ENCODE measurements around the gene PAFAH2. TPM values are rescaled to one million over a fixed set of nuclear protein-coding genes. Genes with fewer than 3 reads are reported as not detected.
A peak's percentile ranks its signal among the peaks of the same experiment; 100 is the strongest.

PAFAH2 gene
- total and polyA plus RNA-seq, 2 of the 13 experiments (the other 11 are each of a cell fraction or from before 2014, with no cell fraction given), result 6.9 to 9.4 TPM

- no peak for TF ChIP-seq FOXO4 (CRISPR knock-in tag; conservative IDR thresholded peaks at IDR 0.05)
- no peak for TF ChIP-seq ATAD3A (CRISPR knock-in tag; IDR thresholded peaks at IDR 0.05)
- peak; percentile 17; the same call in 1 of the 2 replicates for TF ChIP-seq SP5 (CRISPR knock-in tag; IDR thresholded peaks at IDR 0.05; ENCODE audit: borderline replicate concordance, low read depth)
- TF ChIP-seq ELF4 (CRISPR knock-in tag; IDR thresholded peaks at IDR 0.05; ENCODE audit: borderline replicate concordance), result no peak
- no peak for TF ChIP-seq HBP1 (CRISPR knock-in tag; IDR thresholded peaks at IDR 0.05; ENCODE audit: low read depth)
- TF ChIP-seq TARDBP (CRISPR knock-in tag; IDR thresholded peaks at IDR 0.05), result no peak
- TF ChIP-seq CC2D1A (CRISPR knock-in tag; IDR thresholded peaks at IDR 0.05), result no peak
- TF ChIP-seq EEA1 (CRISPR knock-in tag; IDR thresholded peaks at IDR 0.05; ENCODE audit: borderline replicate concordance), result no peak
- no peak for TF ChIP-seq ZNF432 (CRISPR knock-in tag; IDR thresholded peaks at IDR 0.05; ENCODE audit: borderline replicate concordance)
- no peak for TF ChIP-seq ZNF101 (CRISPR knock-in tag; IDR thresholded peaks at IDR 0.05; ENCODE audit: borderline replicate concordance, low read depth)
- no peak for TF ChIP-seq MXD1 (CRISPR knock-in tag; IDR thresholded peaks at IDR 0.05)
- no peak; the same call in 1 of the 2 replicates for TF ChIP-seq ZNF558 (CRISPR knock-in tag; IDR thresholded peaks at IDR 0.05; ENCODE audit: borderline replicate concordance)
- TF ChIP-seq SP140L (CRISPR knock-in tag; IDR thresholded peaks at IDR 0.05; ENCODE audit: borderline replicate concordance), result no peak
- TF ChIP-seq TRIM22 (IDR thresholded peaks at IDR 0.05), result no peak
- no peak for TF ChIP-seq PITX1 (CRISPR knock-in tag; IDR thresholded peaks at IDR 0.05)
- TF ChIP-seq ZNF564 (CRISPR knock-in tag; IDR thresholded peaks at IDR 0.05), result no peak
- TF ChIP-seq ZNF34 (CRISPR knock-in tag; IDR thresholded peaks at IDR 0.05; ENCODE audit: borderline replicate concordance), result no peak; the same call in 1 of the 2 replicates
- TF ChIP-seq ZNF879 (CRISPR knock-in tag; IDR thresholded peaks at IDR 0.05), result peak; percentile 78
- TF ChIP-seq YEATS4 (CRISPR knock-in tag; IDR thresholded peaks at IDR 0.05; ENCODE audit: borderline replicate concordance), result 0 out of 2 replicates have a peak, but pooled peaks have one; percentile 60
- TF ChIP-seq JUND (CRISPR knock-in tag; IDR thresholded peaks at IDR 0.05), result no peak
- TF ChIP-seq ZNF143 (CRISPR knock-in tag; IDR thresholded peaks at IDR 0.05), result peak; percentile 70
- TF ChIP-seq MXD4 (CRISPR knock-in tag; IDR thresholded peaks at IDR 0.05), result no peak
- TF ChIP-seq KLF12 (CRISPR knock-in tag; IDR thresholded peaks at IDR 0.05; ENCODE audit: borderline replicate concordance), result no peak
- TF ChIP-seq MNT (IDR thresholded peaks at IDR 0.05), result no peak
- TF ChIP-seq ZNF776 (CRISPR knock-in tag; IDR thresholded peaks at IDR 0.05), result no peak
These were observed 37.5 kb upstream of the PAFAH2 start (continued) for GRCh38 chr1:26035203-26035958.
